A673 (cell line): ENCODE data around the gene NDST1. TPM values are rescaled to one million over a fixed set of nuclear protein-coding genes. Genes with fewer than 3 reads are reported as not detected.

Experiments
- BruUV-seq: library from RNA; stranded (reverse); fragments of 400-500 nt; replicated peaks from 2 replicates; lab custom pipeline; 2021; lab: Mats Ljungman, UMichigan
- CTCF ChIA-PET: fragments of 300-600 bp; sonication (Branson Sonifier 250); formaldehyde crosslinking; loops from one replicate; lab custom pipeline; 2022; ENCODE audit warnings: antibody characterized with exemption; lab: Charles Lee
- POLR2A ChIA-PET: fragments of 300-600 bp; sonication (Branson Sonifier 250); formaldehyde crosslinking; loops from one replicate; lab custom pipeline; 2022; ENCODE audit warnings: antibody characterized with exemption; ENCODE audit not compliant: low non-redundant PET; lab: Charles Lee
- DNase-seq: peaks from one replicate; pipeline ENCODE4 v3.0.0-alpha.2; 2015; ENCODE audit warnings: low spot score
- H3K27ac ChIP-seq: fragments of 200-600 bp; sonication (generic); 2 replicates; pipeline ENCODE4 v1.5.1; 2016; ENCODE audit warnings: mixed run types, low read depth, mild to moderate bottlenecking, mixed read lengths, antibody characterized with exemption, low read length; ENCODE audit not compliant: poor library complexity, severe bottlenecking
- H3K27me3 ChIP-seq: fragments of 200-600 bp; sonication (generic); replicated peaks from 2 replicates; pipeline ENCODE4 v1.6.1; 2017; ENCODE audit warnings: mixed run types, low read depth, mild to moderate bottlenecking, mixed read lengths, antibody characterized with exemption, low read length; ENCODE audit not compliant: insufficient read depth, poor library complexity
- H3K36me3 ChIP-seq: fragments of 200-600 bp; sonication (generic); 2 replicates; pipeline ENCODE4 v1.6.1; 2016; ENCODE audit warnings: mixed run types, mild to moderate bottlenecking, mixed read lengths, antibody characterized with exemption, low read length; ENCODE audit not compliant: insufficient read depth, poor library complexity, severe bottlenecking
- H3K4me1 ChIP-seq: fragments of 200-600 bp; sonication (generic); 2 replicates; pipeline ENCODE4 v1.6.1; 2017; ENCODE audit warnings: mixed run types, mild to moderate bottlenecking, mixed read lengths, antibody characterized with exemption, low read length; ENCODE audit not compliant: insufficient read depth, poor library complexity, severe bottlenecking
- H3K4me3 ChIP-seq: fragments of 200-600 bp; sonication (generic); 2 replicates; pipeline ENCODE4 v1.5.1; 2016; ENCODE audit warnings: low read depth, mixed run types, mild to moderate bottlenecking, mixed read lengths, low read length; ENCODE audit not compliant: poor library complexity, severe bottlenecking
- H3K9me3 ChIP-seq: fragments of 200-600 bp; sonication (generic); 2 replicates; pipeline ENCODE4 v1.6.1; 2016; ENCODE audit warnings: mixed run types, low read depth, mild to moderate bottlenecking, mixed read lengths, antibody characterized with exemption, low read length; ENCODE audit not compliant: poor library complexity, severe bottlenecking
- EZH2 ChIP-seq: fragments of 200-600 bp; sonication (generic); IDR thresholded peaks from 2 replicates; pipeline ENCODE4 v1.6.1; 2017; ENCODE audit warnings: borderline replicate concordance, low read depth, mild to moderate bottlenecking, mixed read lengths, antibody characterized with exemption, low read length; ENCODE audit not compliant: poor library complexity, severe bottlenecking
- intact Hi-C: fragments of 100-400 bp; cut with micrococcal nuclease; formaldehyde crosslinking; loops from one replicate; pipeline ENCODE4 v1.10.0; 2022; ENCODE audit not compliant: unreplicated experiment
- total RNA-seq: library from RNA; stranded (reverse); gene quantifications from 2 replicates; pipeline ENCODE4 v1.2.3, GENCODE V29; 2021
- TF ChIP-seq, protein P1 (sequence below): fragments of 300-800, 200-600 bp; sonication (generic); conservative IDR thresholded peaks from 2 replicates; pipeline ENCODE4 v1.5.1; 2017; ENCODE audit warnings: low read depth, mild to moderate bottlenecking, antibody characterized with exemption, low read length, moderate library complexity, mixed read lengths

NDST1 gene
- total RNA-seq, 1 experiment from 2014 or later, result 44.0 TPM

DNA sequence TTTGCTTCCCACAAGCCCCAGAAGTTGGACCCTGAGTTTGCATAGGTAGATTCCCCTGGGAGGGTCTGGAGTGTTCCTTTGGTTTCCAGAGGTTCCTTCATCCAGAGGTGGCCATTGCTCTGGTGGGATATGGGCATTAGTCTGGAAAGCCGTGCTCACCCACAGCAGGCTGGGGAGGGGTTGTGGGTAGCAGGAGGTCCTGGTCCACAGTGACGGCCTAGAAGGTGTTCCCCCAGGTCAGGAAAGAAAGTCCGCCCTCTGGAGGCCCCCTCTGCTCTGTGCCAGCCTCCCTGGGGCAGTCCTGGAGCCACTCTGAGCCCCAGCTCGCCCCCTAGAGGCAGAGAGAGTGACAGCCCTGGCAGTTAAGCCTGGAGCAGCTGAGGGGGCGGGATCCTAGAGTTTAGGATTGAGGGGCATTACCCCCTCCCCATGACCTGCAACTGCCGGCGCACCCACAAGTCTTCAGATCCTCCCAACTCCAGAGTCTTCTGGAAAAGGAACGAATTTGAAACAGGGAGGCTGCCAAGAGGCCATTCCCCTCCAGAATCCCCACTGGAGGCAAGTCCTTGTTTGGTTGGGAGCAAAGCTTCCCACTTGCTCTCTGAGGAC lies 36.8 kb downstream of the NDST1 start:
- TF ChIP-seq, protein P1, sequence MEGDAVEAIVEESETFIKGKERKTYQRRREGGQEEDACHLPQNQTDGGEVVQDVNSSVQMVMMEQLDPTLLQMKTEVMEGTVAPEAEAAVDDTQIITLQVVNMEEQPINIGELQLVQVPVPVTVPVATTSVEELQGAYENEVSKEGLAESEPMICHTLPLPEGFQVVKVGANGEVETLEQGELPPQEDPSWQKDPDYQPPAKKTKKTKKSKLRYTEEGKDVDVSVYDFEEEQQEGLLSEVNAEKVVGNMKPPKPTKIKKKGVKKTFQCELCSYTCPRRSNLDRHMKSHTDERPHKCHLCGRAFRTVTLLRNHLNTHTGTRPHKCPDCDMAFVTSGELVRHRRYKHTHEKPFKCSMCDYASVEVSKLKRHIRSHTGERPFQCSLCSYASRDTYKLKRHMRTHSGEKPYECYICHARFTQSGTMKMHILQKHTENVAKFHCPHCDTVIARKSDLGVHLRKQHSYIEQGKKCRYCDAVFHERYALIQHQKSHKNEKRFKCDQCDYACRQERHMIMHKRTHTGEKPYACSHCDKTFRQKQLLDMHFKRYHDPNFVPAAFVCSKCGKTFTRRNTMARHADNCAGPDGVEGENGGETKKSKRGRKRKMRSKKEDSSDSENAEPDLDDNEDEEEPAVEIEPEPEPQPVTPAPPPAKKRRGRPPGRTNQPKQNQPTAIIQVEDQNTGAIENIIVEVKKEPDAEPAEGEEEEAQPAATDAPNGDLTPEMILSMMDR, result peak; percentile 96
- no peak for TF ChIP-seq EZH2
- Histone ChIP-seq H3K4me1 (no peaks in the 10 kb centered on the region), H3K27me3 (no peaks in the 10 kb centered on the region), H3K4me3 (no peak overlapping the region), H3K9me3 (no peaks in the 10 kb centered on the region), H3K36me3 (peaks cover 31% of the 10 kb centered on the region), H3K27ac (no peak overlapping the region)
- no TSS peak for BruUV-seq
- peak; percentile 81 for DNase-seq
- POLR2A ChIA-PET, result no interaction called here
- intact Hi-C loops, result loop anchor here (2.0 kb wide), 1 partner anchor 86 kb away; no protein-coding TSS in a partner anchor
- CTCF ChIA-PET, result interaction anchor here (0.5 to 0.8 kb wide), 4 partner anchors 14 to 1125 kb away, joined by 3 to 4 read pairs (median 3); no protein-coding TSS in a partner anchor

DNA sequence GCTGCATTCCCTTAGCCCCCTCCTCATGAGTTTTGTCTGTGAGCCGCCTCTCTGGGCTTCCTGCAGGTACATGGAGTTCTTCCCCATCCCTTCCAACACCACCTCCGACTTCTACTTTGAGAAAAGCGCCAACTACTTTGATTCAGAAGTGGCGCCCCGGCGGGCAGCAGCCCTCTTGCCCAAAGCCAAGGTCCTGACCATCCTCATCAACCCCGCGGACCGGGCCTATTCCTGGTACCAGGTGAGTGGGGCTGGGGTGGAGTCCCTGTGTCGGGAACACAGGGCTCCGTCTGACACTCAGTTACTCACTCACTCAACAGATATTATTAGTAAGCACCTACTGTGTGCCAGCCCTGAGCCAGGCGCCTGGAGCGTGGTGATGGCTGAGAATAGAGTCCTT lies 37.3 kb downstream of the NDST1 start:
- Histone ChIP-seq H3K27me3 (no peaks in the 10 kb centered on the region), H3K4me1 (no peaks in the 10 kb centered on the region), H3K4me3 (no peak overlapping the region), H3K9me3 (no peaks in the 10 kb centered on the region), H3K27ac (no peak overlapping the region), H3K36me3 (peaks cover 26% of the 10 kb centered on the region)
- intact Hi-C loops, result loop anchor here (2.0 kb wide), 1 partner anchor 86 kb away; no protein-coding TSS in a partner anchor
- POLR2A ChIA-PET, result interaction anchor here (0.7 kb wide), 1 partner anchor 12 kb away, joined by 19 read pairs; no protein-coding TSS in a partner anchor
- CTCF ChIA-PET, result interaction anchor here (0.5 to 0.8 kb wide), 2 partner anchors 13 to 1126 kb away, joined by 3 read pairs; no protein-coding TSS in a partner anchor
- BruUV-seq, result no TSS peak
- DNase-seq, result no peak
- TF ChIP-seq EZH2, result no peak
- TF ChIP-seq, protein P1, result no peak

DNA sequence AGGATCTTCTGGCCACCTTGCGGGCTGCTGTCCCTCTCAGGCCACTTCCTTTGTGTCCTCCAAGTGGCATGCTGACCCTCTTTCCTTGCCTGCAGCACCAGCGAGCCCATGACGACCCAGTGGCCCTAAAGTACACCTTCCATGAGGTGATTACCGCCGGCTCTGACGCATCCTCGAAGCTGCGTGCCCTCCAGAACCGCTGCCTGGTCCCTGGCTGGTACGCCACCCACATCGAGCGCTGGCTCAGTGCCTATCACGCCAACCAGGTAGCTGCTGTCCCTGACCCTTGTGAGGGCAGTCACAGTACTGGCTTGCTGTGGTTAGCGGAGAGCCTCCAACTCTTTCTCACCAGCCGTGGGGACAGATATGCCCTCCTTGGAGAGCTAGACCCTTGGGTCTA lies 40.2 kb downstream of the NDST1 start:
- DNase-seq, result no peak
- POLR2A ChIA-PET, result interaction anchor here (0.6 kb wide), 1 partner anchor 1111 kb away, joined by 5 read pairs; no protein-coding TSS in a partner anchor
- CTCF ChIA-PET, result no interaction called here
- no TSS peak for BruUV-seq
- intact Hi-C loops, result no loop called here
- H3K27me3 ChIP-seq, result no peaks in the 10 kb centered on the region
- TF ChIP-seq, protein P1, result no peak
- no peak for TF ChIP-seq EZH2
- H3K4me1 ChIP-seq, result no peaks in the 10 kb centered on the region
- no peak overlapping the region for H3K4me3 ChIP-seq
- peaks cover 14% of the 10 kb centered on the region for H3K36me3 ChIP-seq
- no peak overlapping the region for H3K27ac ChIP-seq
- no peaks in the 10 kb centered on the region for H3K9me3 ChIP-seq
